Mesothelial cell of epicardium (in vitro differentiated cells): ENCODE results near the gene TCERG1L. TPM values are rescaled to one million over a fixed set of nuclear protein-coding genes. Genes with fewer than 3 reads are reported as not detected.

Experiments used
- DNase-seq, 2 experiments: peaks; one replicate each; pipeline ENCODE4 v3.0.0; 2021; ENCODE audit warnings: low spot score in 2 of 2; ENCODE audit not compliant: unreplicated experiment in 2 of 2
- H3K27ac Mint-ChIP-seq: 2 replicates; pipeline ENCODE4 v1.8.0; 2021; ENCODE audit warnings: mixed read lengths
- H3K27me3 Mint-ChIP-seq: 2 replicates; pipeline ENCODE4 v1.8.0; 2021; ENCODE audit warnings: low read depth, mixed read lengths
- H3K36me3 Mint-ChIP-seq: 2 replicates; pipeline ENCODE4 v1.8.0; 2021; ENCODE audit warnings: mixed read lengths
- H3K4me1 Mint-ChIP-seq: 2 replicates; pipeline ENCODE4 v1.8.0; 2021; ENCODE audit warnings: mixed read lengths
- H3K4me3 Mint-ChIP-seq: 2 replicates; pipeline ENCODE4 v1.8.0; 2021; ENCODE audit warnings: mild to moderate bottlenecking, moderate library complexity, mixed read lengths
- H3K9me3 Mint-ChIP-seq: 2 replicates; pipeline ENCODE4 v1.8.0; 2021; ENCODE audit warnings: mixed read lengths
- total RNA-seq: library from RNA; stranded (reverse); gene quantifications from 3 replicates; pipeline ENCODE4 v1.2.1, GENCODE V29; 2021
- TF ChIP-seq, protein P1 (sequence below): fragments of 200-600 bp; sonication (generic); IDR thresholded peaks from one replicate; pipeline ENCODE4 v1.5.0; 2021; ENCODE audit warnings: antibody characterized with exemption; ENCODE audit not compliant: unreplicated experiment

TCERG1L gene
- total RNA-seq, 1 donor from 2014 or later: 0.63 TPM

DNA sequence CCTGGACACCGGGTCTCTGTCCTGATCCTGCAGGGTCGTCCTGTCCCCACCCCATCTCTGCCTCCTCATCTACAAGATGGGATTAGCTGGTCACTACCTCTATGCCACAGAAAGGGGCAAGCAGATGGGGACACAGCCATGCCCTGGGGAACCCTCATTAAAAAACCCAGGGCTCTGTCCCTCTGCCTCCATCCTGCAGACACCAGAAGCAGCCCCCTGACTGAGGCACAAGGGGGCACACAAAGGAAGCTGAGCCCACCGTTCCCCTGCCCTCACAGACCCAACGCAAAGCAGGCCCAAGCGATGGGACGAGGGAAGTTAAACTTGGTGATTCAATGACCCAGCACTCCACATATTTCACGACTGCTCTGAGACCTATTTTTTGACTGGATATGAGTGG is 142.4 kb downstream of the TCERG1L start:
- Mint-ChIP-seq H3K27ac (no peak overlapping the region), H3K4me1 (peaks cover 5% of the 10 kb centered on the region), H3K36me3 (no peaks in the 10 kb centered on the region), H3K4me3 (no peak overlapping the region), H3K27me3 (no peaks in the 10 kb centered on the region), H3K9me3 (no peaks in the 10 kb centered on the region)
- TF ChIP-seq, protein P1, sequence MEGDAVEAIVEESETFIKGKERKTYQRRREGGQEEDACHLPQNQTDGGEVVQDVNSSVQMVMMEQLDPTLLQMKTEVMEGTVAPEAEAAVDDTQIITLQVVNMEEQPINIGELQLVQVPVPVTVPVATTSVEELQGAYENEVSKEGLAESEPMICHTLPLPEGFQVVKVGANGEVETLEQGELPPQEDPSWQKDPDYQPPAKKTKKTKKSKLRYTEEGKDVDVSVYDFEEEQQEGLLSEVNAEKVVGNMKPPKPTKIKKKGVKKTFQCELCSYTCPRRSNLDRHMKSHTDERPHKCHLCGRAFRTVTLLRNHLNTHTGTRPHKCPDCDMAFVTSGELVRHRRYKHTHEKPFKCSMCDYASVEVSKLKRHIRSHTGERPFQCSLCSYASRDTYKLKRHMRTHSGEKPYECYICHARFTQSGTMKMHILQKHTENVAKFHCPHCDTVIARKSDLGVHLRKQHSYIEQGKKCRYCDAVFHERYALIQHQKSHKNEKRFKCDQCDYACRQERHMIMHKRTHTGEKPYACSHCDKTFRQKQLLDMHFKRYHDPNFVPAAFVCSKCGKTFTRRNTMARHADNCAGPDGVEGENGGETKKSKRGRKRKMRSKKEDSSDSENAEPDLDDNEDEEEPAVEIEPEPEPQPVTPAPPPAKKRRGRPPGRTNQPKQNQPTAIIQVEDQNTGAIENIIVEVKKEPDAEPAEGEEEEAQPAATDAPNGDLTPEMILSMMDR: no peak
- peak in 1 of 2 experiments; percentile 20 for DNase-seq

DNA sequence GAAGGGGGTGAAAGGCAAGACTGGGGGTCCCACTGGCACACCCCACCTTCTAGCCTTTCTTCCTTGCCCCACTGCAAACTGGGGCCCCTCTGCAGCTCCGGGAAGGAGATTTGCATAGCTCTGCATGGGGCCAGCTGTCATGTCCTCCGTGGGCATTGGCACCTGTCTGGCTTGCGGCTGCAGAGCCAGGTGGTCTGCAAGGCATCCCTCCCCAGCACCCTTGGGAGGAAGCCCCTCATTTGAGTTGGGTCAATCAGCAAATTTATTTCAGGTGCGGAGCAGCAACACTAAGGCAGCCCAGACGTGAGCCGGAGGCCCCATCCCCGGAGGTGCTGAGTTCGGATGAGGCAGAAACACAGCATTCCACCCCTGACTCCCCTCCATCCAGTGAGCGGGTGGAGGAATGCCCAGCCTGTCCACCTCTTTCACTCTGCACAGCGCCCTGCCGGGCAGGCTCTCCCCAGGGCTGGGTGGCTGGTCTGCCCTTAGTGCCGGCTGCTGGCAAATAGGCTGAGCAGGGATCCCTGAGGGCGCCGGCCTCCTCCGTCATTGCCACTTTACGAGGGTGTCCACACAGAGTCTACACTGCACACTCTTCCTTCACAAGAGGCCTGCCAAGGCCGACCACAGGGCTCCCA is 143.2 kb downstream of the TCERG1L start:
- Mint-ChIP-seq H3K27me3 (no peaks in the 10 kb centered on the region), H3K27ac (no peak overlapping the region), H3K9me3 (no peaks in the 10 kb centered on the region), H3K36me3 (no peaks in the 10 kb centered on the region), H3K4me3 (no peak overlapping the region), H3K4me1 (peaks cover 5% of the 10 kb centered on the region)
- DNase-seq: peak in 1 of 2 experiments; percentile 36
- TF ChIP-seq, protein P1: no peak

DNA sequence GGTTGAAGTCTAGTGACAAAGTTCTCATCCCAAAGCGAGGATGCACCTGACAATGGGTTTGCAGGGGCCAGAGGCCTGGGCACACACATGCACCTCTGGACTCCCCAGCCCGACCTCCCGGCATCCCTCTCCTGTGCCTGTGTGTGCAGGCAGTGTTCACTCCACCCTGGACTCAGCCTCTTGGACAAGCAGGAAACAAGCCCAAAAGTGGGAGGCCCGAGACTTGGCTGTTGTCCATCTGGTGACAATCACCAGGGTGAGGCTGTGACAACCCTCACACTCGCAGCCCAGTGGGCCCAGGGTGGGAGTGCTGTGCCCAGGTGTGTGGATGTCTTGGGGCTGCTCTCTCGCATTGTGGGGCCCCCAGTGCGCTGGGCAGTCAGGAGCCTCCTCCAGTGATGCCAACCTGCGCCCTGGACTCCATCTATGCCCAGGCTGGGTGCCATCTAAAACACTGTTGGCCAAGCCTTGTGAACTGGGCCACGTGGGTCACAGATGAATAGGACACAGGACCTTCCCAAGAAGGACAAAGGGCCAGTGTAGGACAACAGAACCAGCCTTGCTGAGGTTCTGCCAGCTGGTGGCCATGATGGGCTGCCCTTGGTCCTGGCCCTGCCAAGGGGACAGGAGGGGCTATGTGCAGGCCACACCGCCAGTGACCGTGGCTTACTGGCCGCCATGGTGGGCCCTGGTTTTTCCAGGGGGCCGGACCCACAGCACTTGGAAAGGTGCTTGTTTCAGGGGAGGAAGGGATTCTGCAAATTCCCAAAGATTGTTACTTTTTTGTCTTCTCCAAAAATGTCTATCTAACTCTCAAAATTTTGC is 144.3 kb downstream of the TCERG1L start:
- DNase-seq: no peak
- Mint-ChIP-seq H3K9me3 (no peaks in the 10 kb centered on the region), H3K27me3 (no peaks in the 10 kb centered on the region), H3K4me3 (no peak overlapping the region), H3K27ac (no peak overlapping the region), H3K4me1 (peaks cover 11% of the 10 kb centered on the region), H3K36me3 (no peaks in the 10 kb centered on the region)
- TF ChIP-seq, protein P1: no peak

DNA sequence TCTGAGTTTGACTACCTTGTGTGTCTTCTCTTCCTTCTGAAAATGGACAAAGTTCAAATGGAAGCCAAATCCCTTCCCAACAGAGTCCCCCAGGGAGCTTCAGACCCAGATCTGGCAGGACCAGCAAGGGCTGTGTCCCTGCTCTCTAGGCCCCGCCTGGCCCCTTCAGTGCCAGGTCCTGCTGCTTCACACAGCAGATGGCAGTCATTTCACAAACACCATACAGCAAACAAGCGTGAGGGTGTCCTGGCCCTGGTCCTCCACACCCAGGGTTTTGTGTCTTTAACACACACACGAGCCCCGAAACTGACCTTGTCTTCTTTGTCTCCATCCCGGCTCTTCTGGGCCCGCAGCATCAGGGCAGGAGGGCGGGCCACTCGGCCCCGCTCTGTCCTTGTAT is 145.0 kb downstream of the TCERG1L start:
- no peak for DNase-seq

DNA sequence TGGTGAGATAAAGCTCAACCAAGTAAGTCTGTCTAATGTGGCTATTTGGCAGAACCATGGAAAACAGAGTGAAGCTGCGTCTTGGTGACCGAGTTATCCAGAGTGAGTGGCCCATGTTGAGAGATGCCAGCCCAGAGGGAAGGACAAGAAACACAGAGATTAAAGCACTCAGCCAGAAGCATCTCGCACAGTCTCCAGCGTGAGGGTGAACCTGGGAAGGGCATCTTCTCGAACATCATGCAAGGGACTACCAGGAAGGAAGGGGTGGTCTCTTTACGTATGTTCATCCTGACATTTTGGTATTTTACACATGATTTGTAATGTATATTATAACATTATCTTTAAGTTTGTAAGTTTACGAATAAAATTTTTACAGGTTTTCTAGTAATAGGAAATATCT is 146.4 kb downstream of the TCERG1L start:
- Mint-ChIP-seq H3K4me1 (peaks cover 7% of the 10 kb centered on the region), H3K36me3 (no peaks in the 10 kb centered on the region), H3K9me3 (no peaks in the 10 kb centered on the region), H3K4me3 (no peak overlapping the region), H3K27ac (no peak overlapping the region), H3K27me3 (no peaks in the 10 kb centered on the region)
- no peak for DNase-seq
- TF ChIP-seq, protein P1: no peak

More for the DNA sequence above, 145.0 kb downstream of the TCERG1L start:
- Mint-ChIP-seq H3K4me3 (no peak overlapping the region), H3K27ac (no peak overlapping the region), H3K27me3 (no peaks in the 10 kb centered on the region), H3K4me1 (peaks cover 11% of the 10 kb centered on the region), H3K9me3 (no peaks in the 10 kb centered on the region), H3K36me3 (no peaks in the 10 kb centered on the region)
- TF ChIP-seq, protein P1: no peak
